Measurements from ENCODE around the gene BEND5. TPM values are rescaled to one million over a fixed set of nuclear protein-coding genes. Genes with fewer than 3 reads are reported as not detected.

Gene BEND5
- total RNA-seq, 1 experiment from 2014 or later: not detected

- H3K27ac ChIP-seq: no peak overlapping the region
- H3F3A ChIP-seq (ENCODE audit: insufficient read depth, low read depth): no peaks in the 10 kb centered on the region
- peaks cover 6% of the 10 kb centered on the region for H3K27me3 ChIP-seq (ENCODE audit: insufficient read depth, low read depth)
- no peaks in the 10 kb centered on the region for H4K20me1 ChIP-seq (ENCODE audit: insufficient read depth)
- TF ChIP-seq EZH2 (IDR thresholded peaks at IDR 0.05; ENCODE audit: low read depth) (no peak), CTCF (conservative IDR thresholded peaks at IDR 0.05) (no peak)
- H3K4me1 ChIP-seq (replicated peaks; ENCODE audit: insufficient read depth): no peaks in the 10 kb centered on the region
- H2AFZ ChIP-seq: no peak overlapping the region
- H3K9me2 ChIP-seq (ENCODE audit: insufficient read depth): no peaks in the 10 kb centered on the region
- no peak overlapping the region for H3K4me3 ChIP-seq
- H3K9me3 ChIP-seq (ENCODE audit: insufficient read depth, low read depth): no peaks in the 10 kb centered on the region
- DNase-seq: no peak
- ChIA-PET CTCF (no interaction called here), POLR2A (ENCODE audit: unreplicated experiment) (no interaction called here)
- intact Hi-C loops (cut with micrococcal nuclease; ENCODE audit: unreplicated experiment): loop anchor here (5.0 kb wide), 1 partner anchor 1668 kb away; no protein-coding TSS in a partner anchor
- no peaks in the 10 kb centered on the region for H3K36me3 ChIP-seq (ENCODE audit: low read depth)
- H3K79me2 ChIP-seq (ENCODE audit: low read depth): no peaks in the 10 kb centered on the region
- H3K4me2 ChIP-seq: no peak overlapping the region
- BruUV-seq (replicated peaks): no TSS peak
These were observed 97.8 kb downstream of the BEND5 start for GRCh38 chr1:48678710-48679505.

Data from PC-9 (cell line).